ENCODE data around the gene ID4. TPM values are rescaled to one million over a fixed set of nuclear protein-coding genes. Genes with fewer than 3 reads are reported as not detected.
"Not testable (repeated sequence)": the region's sequence is repeated elsewhere in the genome, so short reads cannot be mapped to it uniquely, and the experiment has no call there.

Gene ID4
- total RNA-seq, 1 donor from 2014 or later, result 0.85 TPM

- no peak for DNase-seq
Measured at GRCh38 chr6:19833947-19834346, 3.2 kb upstream of the ID4 start.

- no peak for DNase-seq
Measured at GRCh38 chr6:19834858-19835257, 2.3 kb upstream of the ID4 start.

- DNase-seq, result no peak
Measured at GRCh38 chr6:19835605-19836004, 1.6 kb upstream of the ID4 start.

- DNase-seq, result peak; percentile 28
Measured at GRCh38 chr6:19837511-19838441, 606 bp downstream of the ID4 start.

GRCh38 chr6:19838442-19839236 lies 1.5 kb downstream of the ID4 start:
- DNase-seq, result peak; percentile 5

- no peak for DNase-seq
Measured at GRCh38 chr6:19839237-19839546, 2.0 kb downstream of the ID4 start.

- no peak for DNase-seq
Measured at GRCh38 chr6:19839788-19840187, 2.6 kb downstream of the ID4 start.

GRCh38 chr6:19841181-19841580 lies 4.0 kb downstream of the ID4 start:
- DNase-seq, result no peak

GRCh38 chr6:19842030-19842615 lies 5.0 kb downstream of the ID4 start:
- no peak for DNase-seq

GRCh38 chr6:19844689-19845088 lies 7.5 kb downstream of the ID4 start:
- DNase-seq, result no peak

- DNase-seq, result no peak
Measured at GRCh38 chr6:19845266-19846041, 8.3 kb downstream of the ID4 start.

GRCh38 chr6:19848465-19849029 lies 11.4 kb downstream of the ID4 start:
- DNase-seq, result no peak

- no peak for DNase-seq
Measured at GRCh38 chr6:19849196-19849595, 12.0 kb downstream of the ID4 start.

- no peak for DNase-seq
Measured at GRCh38 chr6:19849755-19850154, 12.6 kb downstream of the ID4 start.

GRCh38 chr6:19851241-19852089 lies 14.3 kb downstream of the ID4 start:
- DNase-seq, result peak; percentile 66

- DNase-seq, result no peak
Measured at GRCh38 chr6:19852090-19852457, 14.9 kb downstream of the ID4 start.

- DNase-seq, result no peak
Measured at GRCh38 chr6:19852927-19853326, 15.8 kb downstream of the ID4 start.

GRCh38 chr6:19854421-19855015 lies 17.3 kb downstream of the ID4 start:
- not testable (repeated sequence) for DNase-seq

- no peak for DNase-seq
Measured at GRCh38 chr6:19855536-19855935, 18.4 kb downstream of the ID4 start.

GRCh38 chr6:19857139-19857538 lies 20.0 kb downstream of the ID4 start:
- DNase-seq, result no peak

GRCh38 chr6:19857703-19858102 lies 20.5 kb downstream of the ID4 start:
- DNase-seq, result no peak
